HepG2 (cell line): ENCODE results near the gene MAFF.

ENCODE experiments used
- CHD4 ChIP-seq: fragments of 200-600 bp; sonication (generic); IDR thresholded peaks from 2 replicates; pipeline ENCODE4 v1.7.0; 2017; ENCODE audit warnings: mild to moderate bottlenecking, low read length, borderline replicate concordance
- CTCF ChIP-seq: sonication (generic); formaldehyde crosslinking; IDR thresholded peaks from 2 replicates; pipeline ENCODE4 v1.5.0; 2020; ENCODE audit warnings: mild to moderate bottlenecking, missing genetic modification reagents, moderate library complexity
- DR1 ChIP-seq: sonication (generic); formaldehyde crosslinking; IDR thresholded peaks from 2 replicates; pipeline ENCODE4 v1.8.0; 2021; ENCODE audit warnings: mild to moderate bottlenecking, missing genetic modification reagents, inconsistent platforms
- EZH2 ChIP-seq: conservative IDR thresholded peaks from 2 replicates; pipeline ENCODE4 v1.6.1; 2012; ENCODE audit warnings: mild to moderate bottlenecking, low read depth, low read length, moderate library complexity
- MXI1 ChIP-seq: IDR thresholded peaks from 3 replicates; pipeline ENCODE4 v1.6.1; 2012; ENCODE audit warnings: low read depth, low read length, inconsistent platforms, borderline replicate concordance
- NONO ChIP-seq, 2 experiments: fragments of 450-650 bp in 1 of 2; sonication (generic) in 1 of 2; formaldehyde crosslinking in 1 of 2; IDR thresholded peaks in 1 of 2; conservative IDR thresholded peaks in 1 of 2; 2 replicates each; pipeline versions ENCODE4 v1.6.1 to v1.8.0; 2017 to 2022; ENCODE audit warnings: mild to moderate bottlenecking in 1 of 2, missing genetic modification reagents in 1 of 2, moderate library complexity in 1 of 2
- POLR2AphosphoS5 ChIP-seq: IDR thresholded peaks from 2 replicates; pipeline ENCODE4 v1.6.1; 2012; ENCODE audit warnings: low read depth, low read length
- TCF12 ChIP-seq, 2 experiments: fragments of 450-650 bp in 1 of 2; sonication (generic) in 1 of 2; formaldehyde crosslinking in 1 of 2; IDR thresholded peaks; 2 replicates each; pipeline versions ENCODE4 v1.6.1 to v1.8.0; 2017 to 2022; ENCODE audit warnings: antibody characterized with exemption in 1 of 2, mild to moderate bottlenecking in 1 of 2, missing genetic modification reagents in 1 of 2, moderate library complexity in 1 of 2
- USF2 ChIP-seq, 2 experiments: sonication (generic) in 1 of 2; formaldehyde crosslinking in 1 of 2; IDR thresholded peaks; 2 replicates each; pipeline versions ENCODE4 v1.5.1 to v1.6.1; 2011 to 2020; ENCODE audit warnings: borderline replicate concordance in 1 of 2, low read depth in 1 of 2, low read length in 1 of 2, mild to moderate bottlenecking in 1 of 2, missing genetic modification reagents in 1 of 2, moderate library complexity in 1 of 2
- ZFP91 ChIP-seq: sonication (generic); formaldehyde crosslinking; IDR thresholded peaks from 2 replicates; pipeline ENCODE4 v1.9.0; 2022; ENCODE audit warnings: missing genetic modification reagents, mild to moderate bottlenecking, borderline replicate concordance
- ZNF124 ChIP-seq: sonication (generic); formaldehyde crosslinking; IDR thresholded peaks from 2 replicates; pipeline ENCODE4 v1.4.0; 2020; ENCODE audit warnings: missing genetic modification reagents
- ZNF503 ChIP-seq: sonication (generic); formaldehyde crosslinking; IDR thresholded peaks from 2 replicates; pipeline ENCODE4 v1.4.0; 2020; ENCODE audit warnings: missing genetic modification reagents
- ZNF766 ChIP-seq: sonication (generic); formaldehyde crosslinking; IDR thresholded peaks from 2 replicates; pipeline ENCODE4 v1.5.0; 2020; ENCODE audit warnings: missing genetic modification reagents, borderline replicate concordance

- TF ChIP-seq NONO (IDR thresholded peaks at IDR 0.05) (no peak), NONO (CRISPR knock-in tag; conservative IDR thresholded peaks at IDR 0.05) (no peak), ZNF766 (CRISPR knock-in tag) (no peak), ZNF503 (CRISPR knock-in tag) (no peak), ZNF124 (CRISPR knock-in tag) (no peak), CTCF (no peak), TCF12 (IDR thresholded peaks at IDR 0.05) (no peak), TCF12 (CRISPR knock-in tag; IDR thresholded peaks at IDR 0.05) (no peak), ZFP91 (no peak), POLR2AphosphoS5 (no peak), MXI1 (no peak), DR1 (CRISPR knock-in tag) (no peak), CHD4 (no peak), EZH2 (no peak), USF2 (IDR thresholded peaks at IDR 0.05; ENCODE audit: low read depth, low read length) (no peak), USF2 (CRISPR knock-in tag; IDR thresholded peaks at IDR 0.05; ENCODE audit: borderline replicate concordance) (no peak)
These were observed 28.2 kb upstream of the MAFF start for GRCh38 chr22:38173641-38173906.
